Measurements from ENCODE around the gene ACTN3. TPM values are rescaled to one million over a fixed set of nuclear protein-coding genes. Genes with fewer than 3 reads are reported as not detected.

The ACTN3 gene
- total and polyA plus RNA-seq, 2 of the 4 experiments (the other 2 are of a cell fraction) = under 0.01 to 0.05 TPM

- ChIA-PET CTCF (no interaction called here), POLR2A (ENCODE audit: unreplicated experiment) (interaction anchor here (0.6 kb wide), 1 partner anchor 26 kb away, joined by 3 read pairs; no protein-coding TSS in a partner anchor)
- Histone ChIP-seq H2AK5ac (ENCODE audit: low read depth, low read length) (no peak overlapping the region), H3K56ac (ENCODE audit: extremely low read depth, insufficient read depth, low read length) (no peak overlapping the region), H2AK9ac (replicated peaks; ENCODE audit: low read depth, low read length, poor library complexity) (peak overlapping the region; percentile 0), H2BK5ac (ENCODE audit: low read depth, low read length, poor library complexity, severe bottlenecking) (no peak overlapping the region), H3K36me3 (ENCODE audit: control insufficient read depth, insufficient read depth, low read length) (peaks cover 23% of the 10 kb centered on the region; the same call in 1 of the 2 replicates), H3K9me3 (ENCODE audit: control insufficient read depth, insufficient read depth, low read length) (no peaks in the 10 kb centered on the region), H4K8ac (ENCODE audit: low read depth in 2 of 2, low read length in 2 of 2) (no peak overlapping the region), H2BK20ac (ENCODE audit: low read depth, low read length) (no peak overlapping the region), H3K4me2 (ENCODE audit: low read depth, low read length) (no peak overlapping the region), H3K23ac (ENCODE audit: low read depth, low read length) (no peak overlapping the region), H3K9me1 (ENCODE audit: insufficient read depth, low read length) (peaks cover 5% of the 10 kb centered on the region; the same call in 1 of the 2 replicates), H3K4me3 (ENCODE audit: insufficient read depth, low read depth, low read length) (no peak overlapping the region), H3K4me1 (ENCODE audit: control insufficient read depth, insufficient read depth, low read length) (peaks cover 6% of the 10 kb centered on the region), H4K91ac (ENCODE audit: insufficient read depth, low read depth, low read length) (no peak overlapping the region), H2BK120ac (ENCODE audit: low read depth, low read length) (no peak overlapping the region), H2BK15ac (ENCODE audit: low read depth, low read length) (no peak overlapping the region), H4K20me1 (ENCODE audit: insufficient read depth, low read length) (peaks cover 4% of the 10 kb centered on the region; the same call in 1 of the 2 replicates), H3K4ac (ENCODE audit: low read depth, low read length) (peak overlapping the region; percentile 17; the same call in 1 of the 2 replicates), H4K5ac (ENCODE audit: low read depth, low read length) (no peak overlapping the region), H3K27me3 (ENCODE audit: control insufficient read depth, insufficient read depth, low read length) (peaks cover 7% of the 10 kb centered on the region; the same call in 1 of the 2 replicates), H3K9ac (ENCODE audit: low read depth, low read length) (no peak overlapping the region), H3K27ac (ENCODE audit: insufficient read depth, low read length) (no peak overlapping the region), H2AFZ (replicated peaks; ENCODE audit: low read length, poor library complexity) (peak overlapping the region; percentile 46), H3K18ac (ENCODE audit: low read depth, low read length) (no peak overlapping the region), H3K14ac (replicated peaks; ENCODE audit: low read depth, low read length) (no peak overlapping the region), H3K79me1 (ENCODE audit: low read depth in 1 of 2, low read length in 2 of 2) (peaks cover 3 to 19% of the 10 kb centered on the region in 2 experiments; a peak in 2 of 4 replicates)
- intact Hi-C loops (cut with micrococcal nuclease) = no loop called here
- in situ Hi-C loops (cut with MboI; ENCODE audit: low sequenced_read_pairs) = no loop called here
- ATAC-seq (ENCODE audit: low read depth) (no peak), DNase-seq (peak; percentile 34)
- dilution Hi-C loops (cut with HindIII; ENCODE audit: low sequenced_read_pairs, unreplicated experiment) = no loop called here
- WGBS, 2 experiments (ENCODE audit: extremely low coverage in 2 of 2, insufficient read length in 1 of 2) = 84% methylated on average over 7 of the region's 10 CpGs; no CpG with 5 or more reads in 1 of the 2 experiments
- TF ChIP-seq CEBPB (IDR thresholded peaks at IDR 0.05; ENCODE audit: low read depth, low read length) = no peak
- no peak for TF ChIP-seq POLR2A (IDR thresholded peaks at IDR 0.05; ENCODE audit: low read depth, low read length)
- TF ChIP-seq CHD1 (IDR thresholded peaks at IDR 0.05; ENCODE audit: low read depth, low read length) = no peak
- no peak for TF ChIP-seq RFX5 (IDR thresholded peaks at IDR 0.05; ENCODE audit: low read depth, low read length)
- TF ChIP-seq RAD21 (IDR thresholded peaks at IDR 0.05; ENCODE audit: low read length) = no peak
- TF ChIP-seq ELK1 (IDR thresholded peaks at IDR 0.05; ENCODE audit: borderline replicate concordance, low read depth, low read length) = no peak
- TF ChIP-seq MXI1 (IDR thresholded peaks at IDR 0.05; ENCODE audit: borderline replicate concordance, low read depth, low read length) = no peak
- TF ChIP-seq BHLHE40 (IDR thresholded peaks at IDR 0.05; ENCODE audit: low read depth, low read length) = no peak
- TF ChIP-seq MAZ (IDR thresholded peaks at IDR 0.05; ENCODE audit: borderline replicate concordance, low read depth, low read length) = no peak
- no peak for TF ChIP-seq NFE2L2 (IDR thresholded peaks at IDR 0.05; ENCODE audit: low read depth, low read length)
- no peak for TF ChIP-seq SMC3 (IDR thresholded peaks at IDR 0.05; ENCODE audit: low read depth, low read length)
- TF ChIP-seq RCOR1 (IDR thresholded peaks at IDR 0.05; ENCODE audit: insufficient replicate concordance, low read length) = no peak
- TF ChIP-seq CTCF (conservative IDR thresholded peaks at IDR 0.05; ENCODE audit: low read depth, low read length) = no peak
- TF ChIP-seq FOS (IDR thresholded peaks at IDR 0.05; ENCODE audit: low read depth, low read length) = no peak
- TF ChIP-seq MAFK (IDR thresholded peaks at IDR 0.05; ENCODE audit: low read depth, low read length) = no peak
- BruUV-seq (replicated peaks) = no TSS peak
These were observed 4.3 kb upstream of the ACTN3 start for GRCh38 chr11:66542362-66542761.

Data from IMR-90 (cell line).